A549 treated with AZD9567 at 1 μM for 4 hours (cell line): ENCODE data around the gene ZNF527. TPM values are rescaled to one million over a fixed set of nuclear protein-coding genes. Genes with fewer than 3 reads are reported as not detected.

ENCODE experiments used
- total RNA-seq: library from RNA; stranded (reverse); fragments of 200-300 nt; extraction: Qiagen RNA extraction; gene quantifications from 5 replicates; pipeline ENCODE4 v1.2.3, GENCODE V29; 2022; ENCODE audit not compliant: insufficient read depth

Gene ZNF527
- 2.2 to 9.7 TPM (median 3.3 TPM) in 5 replicates for total RNA-seq

DNA sequence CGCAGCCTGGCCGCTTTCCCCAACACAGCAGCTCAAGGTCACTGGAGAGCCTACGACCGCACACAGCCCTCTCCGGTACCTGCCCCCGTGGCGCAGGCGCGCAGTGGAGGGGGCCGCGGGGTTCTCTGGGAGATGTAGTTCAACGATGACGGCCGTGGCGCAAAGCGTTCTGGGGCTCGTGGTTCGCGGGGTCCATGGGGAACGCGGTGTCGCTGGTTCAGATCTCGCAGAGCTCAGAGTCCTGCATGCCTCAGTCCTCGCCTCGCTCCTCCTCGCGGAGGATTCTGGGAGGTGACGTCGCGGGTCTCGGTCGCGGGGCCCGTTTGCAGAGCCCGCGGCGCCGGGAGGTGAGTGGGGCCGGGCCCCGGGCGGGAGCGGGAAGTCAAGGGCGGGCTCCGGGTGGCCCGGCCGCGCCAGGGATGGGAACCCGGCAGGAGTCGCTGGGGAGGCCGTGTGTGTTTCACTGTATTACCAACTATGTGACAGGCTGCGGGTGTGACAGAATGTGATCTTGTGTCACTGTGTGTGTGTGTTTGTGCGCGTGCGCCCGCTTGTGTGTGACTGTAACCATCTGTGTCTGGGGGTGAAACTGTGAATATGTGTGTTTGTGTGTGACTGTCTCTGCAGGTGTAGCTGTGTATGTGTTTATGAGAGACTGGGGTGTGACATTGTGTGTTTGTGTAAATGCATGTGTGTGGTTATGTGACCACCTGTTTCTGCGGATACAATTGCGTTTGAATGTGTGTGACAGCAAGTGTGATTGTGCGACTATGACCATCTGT is at the start of gene ZNF527:
ZNF527 (plus strand) TSS at position 220 of the 782 bp plus-strand sequence. CDS start 3,100 bp downstream, outside the sequence.

Other genes starting within 250 kb of the ZNF527 start
- 5.3 to 6.4 TPM (median 6.0 TPM) in 5 replicates for gene ZNF585A, start 198.4 kb upstream of the ZNF527 start, total RNA-seq
- gene ZNF585B, start 160.6 kb upstream of the ZNF527 start, total RNA-seq, result 2.4 to 3.1 TPM (median 3.0 TPM) in 5 replicates
- gene ZNF383, start 152.9 kb upstream of the ZNF527 start, total RNA-seq, result 6.3 to 7.5 TPM (median 6.6 TPM) in 5 replicates
- 2.8 to 5.6 TPM (median 5.2 TPM) in 5 replicates for gene ZNF569, start 96.3 kb downstream of the ZNF527 start, total RNA-seq
- 2.5 to 4.8 TPM (median 2.9 TPM) in 5 replicates for gene ZNF570, start 98.3 kb downstream of the ZNF527 start, total RNA-seq
- gene ZNF793, start 135.8 kb downstream of the ZNF527 start, total RNA-seq, result 0.02 to 0.06 TPM (median 0.06 TPM) in 3 of 5 replicates, not detected in the others
- 0.75 to 1.2 TPM (median 0.88 TPM) in 5 replicates for gene ZNF571, start 223.7 kb downstream of the ZNF527 start, total RNA-seq
- 0.05 to 0.14 TPM (median 0.10 TPM) in 3 of 5 replicates, not detected in the others for gene ZNF540, start 223.8 kb downstream of the ZNF527 start, total RNA-seq